ENCODE results near the gene CYP3A5.

CYP3A5 gene

GRCh38 chr7:99605527-99605926, 74.3 kb downstream of the CYP3A5 start:
- no peak for DNase-seq

GRCh38 chr7:99601656-99602310, 78.0 kb downstream of the CYP3A5 start:
- no peak for DNase-seq

- DNase-seq: no peak
These were observed 80.0 kb downstream of the CYP3A5 start for GRCh38 chr7:99599836-99600235.
